GM13977 (cell line): ENCODE results near the gene PTPN9.
A peak's percentile ranks its signal among the peaks of the same experiment; 100 is the strongest.

Experiments
- DNase-seq: peaks from one replicate; pipeline ENCODE4 v3.0.0; 2012; ENCODE audit warnings: low spot score
- in situ Hi-C: fragments of 300-500 bp; cut with MboI; formaldehyde crosslinking; loops from one replicate; pipeline ENCODE4 v1.12.0; 2022; ENCODE audit warnings: low sequenced_read_pairs, low pct_unique_long_range_greater_than_20kb, mixed read lengths, inconsistent platforms; ENCODE audit not compliant: unreplicated experiment
- TF ChIP-seq, protein P1 (sequence below): IDR thresholded peaks from 2 replicates; pipeline ENCODE4 v1.5.1; 2012; ENCODE audit warnings: mild to moderate bottlenecking, control low read depth; ENCODE audit not compliant: insufficient read depth; ENCODE audit errors: extremely low read depth, missing control alignments

PTPN9 gene

DNA sequence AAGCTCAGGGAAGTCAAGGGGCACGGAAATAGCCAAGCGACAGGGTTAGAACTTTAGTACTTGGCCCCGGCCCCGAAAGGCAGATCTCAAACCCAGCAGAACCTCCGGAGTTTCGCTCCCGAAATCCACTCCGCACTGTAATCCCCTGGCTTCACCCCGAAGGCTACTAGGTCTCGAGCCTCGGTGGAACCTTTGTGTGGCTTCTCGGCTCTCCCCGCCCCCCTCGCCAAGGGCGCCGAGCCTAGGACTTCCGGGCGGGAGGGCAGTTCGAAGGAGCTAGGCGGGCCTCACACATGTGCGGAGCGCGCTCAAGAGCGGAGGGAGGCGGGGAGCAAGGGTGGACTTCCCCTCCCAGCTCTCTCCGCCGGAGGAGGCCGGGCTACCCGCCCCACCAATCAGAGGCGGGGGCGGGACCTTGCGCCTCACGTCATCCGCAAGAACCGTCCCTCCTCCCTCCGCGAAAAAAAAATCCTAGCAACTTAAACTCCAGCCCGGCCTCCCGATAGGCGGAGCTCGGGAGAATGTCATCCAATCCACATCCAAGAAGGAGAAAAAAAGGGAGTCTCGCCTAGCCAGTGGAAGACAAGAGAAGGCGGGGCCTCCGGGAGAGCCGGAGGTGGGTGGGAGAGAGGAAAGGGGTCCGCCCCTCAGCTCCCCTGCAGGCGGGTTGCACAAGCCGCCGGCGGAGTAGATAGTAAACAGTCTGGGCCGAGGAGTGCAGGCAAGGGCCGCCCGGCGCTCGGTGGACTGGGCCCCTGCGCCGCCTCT is 125.2 kb downstream of the PTPN9 start:
- peak; percentile 97 for DNase-seq
- TF ChIP-seq, protein P1, sequence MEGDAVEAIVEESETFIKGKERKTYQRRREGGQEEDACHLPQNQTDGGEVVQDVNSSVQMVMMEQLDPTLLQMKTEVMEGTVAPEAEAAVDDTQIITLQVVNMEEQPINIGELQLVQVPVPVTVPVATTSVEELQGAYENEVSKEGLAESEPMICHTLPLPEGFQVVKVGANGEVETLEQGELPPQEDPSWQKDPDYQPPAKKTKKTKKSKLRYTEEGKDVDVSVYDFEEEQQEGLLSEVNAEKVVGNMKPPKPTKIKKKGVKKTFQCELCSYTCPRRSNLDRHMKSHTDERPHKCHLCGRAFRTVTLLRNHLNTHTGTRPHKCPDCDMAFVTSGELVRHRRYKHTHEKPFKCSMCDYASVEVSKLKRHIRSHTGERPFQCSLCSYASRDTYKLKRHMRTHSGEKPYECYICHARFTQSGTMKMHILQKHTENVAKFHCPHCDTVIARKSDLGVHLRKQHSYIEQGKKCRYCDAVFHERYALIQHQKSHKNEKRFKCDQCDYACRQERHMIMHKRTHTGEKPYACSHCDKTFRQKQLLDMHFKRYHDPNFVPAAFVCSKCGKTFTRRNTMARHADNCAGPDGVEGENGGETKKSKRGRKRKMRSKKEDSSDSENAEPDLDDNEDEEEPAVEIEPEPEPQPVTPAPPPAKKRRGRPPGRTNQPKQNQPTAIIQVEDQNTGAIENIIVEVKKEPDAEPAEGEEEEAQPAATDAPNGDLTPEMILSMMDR, result no peak
- in situ Hi-C loops, result no loop called here

DNA sequence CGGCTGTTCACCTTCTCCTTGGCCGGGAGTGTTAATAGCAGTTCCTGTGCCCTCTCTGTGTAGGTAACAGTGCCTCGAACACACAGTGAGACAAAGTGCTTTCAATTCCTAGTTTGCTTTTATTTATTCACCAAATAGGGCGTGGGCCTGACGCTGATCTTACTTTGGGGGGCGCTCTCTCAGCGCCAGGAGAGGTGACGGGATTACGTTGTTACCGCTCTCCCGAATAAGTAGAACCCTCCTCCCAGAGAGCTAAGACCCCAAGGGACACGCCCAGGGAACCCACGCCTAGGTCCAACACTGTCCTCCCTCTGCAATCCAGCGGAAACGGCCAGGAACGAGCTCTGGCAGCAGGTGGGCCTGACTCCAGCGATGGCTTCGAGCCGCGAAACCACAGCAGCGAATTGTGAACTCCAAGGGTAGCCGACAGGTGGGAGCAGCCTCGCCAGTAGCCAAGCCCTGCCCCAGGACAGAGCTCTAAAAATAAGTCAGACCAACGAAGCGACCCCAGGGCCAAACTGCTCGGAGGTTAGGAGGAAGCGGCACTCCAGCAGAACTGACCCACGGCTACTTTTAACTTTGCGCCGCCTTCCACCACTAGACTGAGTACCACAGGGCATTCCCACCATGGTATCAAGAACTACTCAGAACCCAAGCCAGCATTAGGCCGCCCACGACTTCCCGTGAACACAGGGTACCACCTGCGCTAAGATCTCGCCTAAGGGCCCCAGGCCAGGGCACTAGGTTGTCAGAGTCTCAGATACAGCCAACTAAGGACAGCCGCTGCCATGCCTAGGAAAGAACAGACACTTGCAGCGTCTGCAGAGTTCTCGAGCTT is 126.0 kb downstream of the PTPN9 start:
- in situ Hi-C loops, result no loop called here
- DNase-seq, result no peak
- TF ChIP-seq, protein P1, result peak; percentile 57

DNA sequence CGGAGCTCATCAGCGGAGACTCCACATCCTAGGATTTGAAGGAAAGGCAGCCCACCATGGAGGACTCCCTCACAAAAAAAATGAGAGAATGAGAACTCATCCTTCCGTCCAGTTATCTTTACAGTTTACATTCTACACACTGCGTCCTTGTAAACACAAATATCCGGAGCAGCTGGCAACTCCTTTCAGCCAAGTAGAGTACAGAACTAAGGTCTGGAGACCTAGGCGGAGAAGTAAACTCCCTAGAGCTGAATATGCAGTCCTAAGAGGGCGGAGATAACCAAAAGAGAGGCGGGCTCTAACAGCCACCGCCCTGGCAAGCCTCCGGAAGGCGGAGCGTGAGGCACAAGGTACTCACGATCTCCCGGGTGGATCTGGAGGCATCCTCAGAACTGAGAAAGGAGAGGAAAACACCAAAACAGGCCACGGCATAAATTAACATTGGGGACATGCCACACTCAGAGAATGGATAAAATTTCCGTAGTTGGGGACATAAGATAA is 126.7 kb downstream of the PTPN9 start:
- TF ChIP-seq, protein P1, result no peak
- peak; percentile 64 for DNase-seq
- in situ Hi-C loops, result no loop called here

DNA sequence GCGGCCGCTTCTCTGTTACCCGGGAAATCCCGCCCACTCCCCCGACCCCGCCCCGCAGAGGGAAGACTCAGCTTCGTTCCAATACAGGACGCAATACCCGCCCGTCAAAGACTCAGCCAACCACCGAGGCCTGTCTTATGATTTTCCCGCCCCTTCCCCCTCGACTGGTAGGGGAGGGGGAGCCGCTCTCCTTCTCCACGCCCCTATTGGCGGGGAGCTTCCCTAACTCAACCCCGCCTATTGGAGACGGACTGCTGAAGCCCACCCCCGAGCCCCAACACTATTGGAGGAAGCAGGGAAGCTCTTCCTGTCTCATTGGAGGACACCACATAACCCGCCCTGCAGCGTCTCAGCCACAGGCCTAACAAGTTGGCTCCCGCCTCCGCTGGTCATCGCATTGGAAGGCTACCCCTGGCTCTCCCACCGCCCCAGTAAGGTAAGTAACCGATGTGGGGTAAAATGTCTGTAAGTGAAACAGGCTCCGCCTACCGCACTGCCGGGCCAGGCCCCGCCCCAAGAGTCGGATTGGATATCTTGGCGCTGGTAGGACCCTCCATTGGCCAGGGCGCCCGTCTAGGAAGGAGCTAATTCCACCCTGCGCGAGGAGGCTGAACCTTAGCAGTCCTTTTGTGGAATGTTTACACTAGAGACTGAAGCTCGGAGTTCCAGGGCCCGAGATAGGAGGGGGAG is 127.3 kb downstream of the PTPN9 start, which contains the start of gene SIN3A:
Gene SIN3A (minus strand): TSS at position 17 of the 690 bp plus-strand sequence. CDS start 21,315 bp downstream, outside the sequence.
- peak; percentile 84 for DNase-seq
- in situ Hi-C loops, result no loop called here
- TF ChIP-seq, protein P1, result no peak

DNA sequence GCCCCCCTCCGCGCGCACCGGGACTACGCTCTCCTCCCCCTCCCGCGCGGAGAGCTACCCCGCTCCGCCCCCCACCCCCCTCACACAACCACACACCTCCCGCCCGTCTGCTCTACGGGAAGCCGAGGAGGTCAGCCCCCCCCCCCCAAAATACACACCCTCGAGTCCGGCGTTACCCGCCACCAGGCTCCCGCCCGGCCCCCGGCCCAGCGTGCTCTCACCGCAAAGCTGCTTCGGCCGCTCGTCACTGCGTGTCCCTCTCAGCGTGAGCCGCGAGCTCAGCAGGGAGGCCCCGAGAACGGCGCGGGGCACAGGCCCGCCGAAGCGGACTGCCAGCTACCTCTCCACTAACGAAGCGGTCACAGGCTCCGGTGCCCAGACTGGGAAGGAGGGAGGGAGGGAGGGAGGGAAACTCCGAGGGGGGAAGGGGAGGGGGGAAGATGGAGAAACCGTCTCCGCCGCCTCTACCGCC is 127.9 kb downstream of the PTPN9 start:
- in situ Hi-C loops, result no loop called here
- DNase-seq, result no peak
- TF ChIP-seq, protein P1, result no peak
